ENCODE results near the gene TSPEAR.
"Not testable (repeated sequence)": the region's sequence is repeated elsewhere in the genome, so short reads cannot be mapped to it uniquely, and the experiment has no call there.

TSPEAR gene

DNA sequence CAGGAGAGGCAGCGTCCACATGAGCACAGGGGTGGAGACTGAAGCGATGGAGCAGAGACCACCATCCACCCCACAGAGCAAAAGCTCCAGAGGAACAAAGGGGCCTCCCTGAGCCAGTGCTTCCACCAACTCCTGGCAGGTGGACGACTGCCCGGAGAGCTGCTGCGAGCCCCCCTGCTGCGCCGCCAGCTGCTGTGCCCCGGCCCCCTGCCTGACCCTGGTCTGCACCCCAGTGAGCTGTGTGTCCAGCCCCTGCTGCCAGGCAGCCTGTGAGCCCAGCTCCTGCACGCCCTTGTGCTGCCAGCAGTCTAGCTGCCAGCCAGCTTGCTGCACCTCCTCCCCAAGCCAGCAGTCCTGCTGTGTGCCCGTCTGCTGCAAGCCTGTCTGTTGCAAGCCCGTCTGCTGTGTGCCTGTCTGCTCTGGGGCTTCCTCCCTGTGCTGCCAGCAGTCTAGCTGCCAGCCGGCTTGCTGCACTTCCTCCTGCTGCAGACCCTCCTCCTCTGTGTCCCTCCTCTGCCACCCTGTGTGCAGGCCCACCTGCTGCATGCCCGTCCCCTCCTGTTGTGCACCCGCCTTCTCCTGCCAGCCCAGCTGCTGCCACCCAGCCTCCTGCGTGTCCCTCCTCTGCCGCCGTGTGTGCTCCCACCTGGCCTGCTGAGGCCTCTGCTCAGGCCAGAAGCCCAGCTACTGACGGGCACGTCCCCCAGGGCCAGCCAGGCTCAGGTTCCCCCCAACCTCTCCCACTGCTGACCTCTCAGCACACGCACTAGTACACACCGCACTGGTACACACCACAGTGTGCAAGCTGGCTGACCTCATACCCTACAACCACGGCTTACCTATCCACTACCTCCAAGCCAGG, 9.0 kb downstream of the TSPEAR start:
- no peaks in the 10 kb centered on the region for H3K36me3 ChIP-seq (ENCODE audit: control insufficient read depth in 2 of 2, insufficient read depth in 2 of 2, low read length in 2 of 2)
- no peak overlapping the region for H3K27ac ChIP-seq (ENCODE audit: low read length)
- H3K4me3 ChIP-seq (ENCODE audit: low read length in 2 of 2): no peak overlapping the region
- peaks cover 48 to 50% of the 10 kb centered on the region in 2 donors for H3K27me3 ChIP-seq (ENCODE audit: control insufficient read depth in 1 of 2, insufficient read depth in 2 of 2, low read length in 2 of 2)
- no peaks in the 10 kb centered on the region for H3K4me1 ChIP-seq (ENCODE audit: control insufficient read depth, insufficient read depth, low read length)
- no peaks in the 10 kb centered on the region for H3K9me3 ChIP-seq (ENCODE audit: control insufficient read depth in 2 of 2, low read length in 2 of 2)
- no peak overlapping the region for H3K9ac ChIP-seq (ENCODE audit: low read length in 2 of 2)

DNA sequence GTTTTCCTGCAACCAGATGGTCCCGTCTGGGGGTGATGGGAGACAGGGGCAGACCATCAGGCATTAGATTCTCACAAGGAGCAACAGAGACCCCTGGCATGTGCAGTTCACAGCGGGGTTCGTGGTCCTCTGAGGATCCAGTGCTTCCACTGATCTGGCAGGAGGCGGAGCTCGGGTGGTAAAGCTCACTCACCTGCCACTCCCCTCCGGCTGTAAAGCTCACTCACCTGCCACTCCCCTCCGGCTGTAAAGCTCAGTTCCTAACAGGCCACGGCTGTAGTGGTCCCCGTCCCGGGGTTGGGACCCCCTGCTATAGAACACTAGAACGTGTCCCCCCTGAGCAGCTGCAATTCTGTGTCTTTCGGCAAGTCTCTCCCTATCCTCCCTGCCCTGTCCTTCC, 9.8 kb downstream of the TSPEAR start:
- H3K4me1 ChIP-seq (ENCODE audit: control insufficient read depth, insufficient read depth, low read length): no peaks in the 10 kb centered on the region
- no peak overlapping the region for H3K9ac ChIP-seq (ENCODE audit: low read length in 2 of 2)
- H3K27me3 ChIP-seq (ENCODE audit: control insufficient read depth in 1 of 2, insufficient read depth in 2 of 2, low read length in 2 of 2): peaks cover 40 to 50% of the 10 kb centered on the region in 2 donors
- no peak overlapping the region for H3K27ac ChIP-seq (ENCODE audit: low read length)
- no peak overlapping the region for H3K4me3 ChIP-seq (ENCODE audit: low read length in 2 of 2)
- no peaks in the 10 kb centered on the region for H3K36me3 ChIP-seq (ENCODE audit: control insufficient read depth in 2 of 2, insufficient read depth in 2 of 2, low read length in 2 of 2)
- H3K9me3 ChIP-seq (ENCODE audit: control insufficient read depth in 2 of 2, low read length in 2 of 2): no peaks in the 10 kb centered on the region

GRCh38 chr21:44701023-44701400, 10.4 kb downstream of the TSPEAR start:
- no peak overlapping the region for H3K9ac ChIP-seq (ENCODE audit: low read length in 2 of 2)
- H3K4me1 ChIP-seq (ENCODE audit: control insufficient read depth, insufficient read depth, low read length): no peaks in the 10 kb centered on the region
- peaks cover 35 to 49% of the 10 kb centered on the region in 2 donors for H3K27me3 ChIP-seq (ENCODE audit: control insufficient read depth in 1 of 2, insufficient read depth in 2 of 2, low read length in 2 of 2)
- no peak overlapping the region for H3K27ac ChIP-seq (ENCODE audit: low read length)
- H3K36me3 ChIP-seq (ENCODE audit: control insufficient read depth in 2 of 2, insufficient read depth in 2 of 2, low read length in 2 of 2): no peaks in the 10 kb centered on the region
- no peak overlapping the region for H3K4me3 ChIP-seq (ENCODE audit: low read length in 2 of 2)
- no peaks in the 10 kb centered on the region for H3K9me3 ChIP-seq (ENCODE audit: control insufficient read depth in 2 of 2, low read length in 2 of 2)

DNA sequence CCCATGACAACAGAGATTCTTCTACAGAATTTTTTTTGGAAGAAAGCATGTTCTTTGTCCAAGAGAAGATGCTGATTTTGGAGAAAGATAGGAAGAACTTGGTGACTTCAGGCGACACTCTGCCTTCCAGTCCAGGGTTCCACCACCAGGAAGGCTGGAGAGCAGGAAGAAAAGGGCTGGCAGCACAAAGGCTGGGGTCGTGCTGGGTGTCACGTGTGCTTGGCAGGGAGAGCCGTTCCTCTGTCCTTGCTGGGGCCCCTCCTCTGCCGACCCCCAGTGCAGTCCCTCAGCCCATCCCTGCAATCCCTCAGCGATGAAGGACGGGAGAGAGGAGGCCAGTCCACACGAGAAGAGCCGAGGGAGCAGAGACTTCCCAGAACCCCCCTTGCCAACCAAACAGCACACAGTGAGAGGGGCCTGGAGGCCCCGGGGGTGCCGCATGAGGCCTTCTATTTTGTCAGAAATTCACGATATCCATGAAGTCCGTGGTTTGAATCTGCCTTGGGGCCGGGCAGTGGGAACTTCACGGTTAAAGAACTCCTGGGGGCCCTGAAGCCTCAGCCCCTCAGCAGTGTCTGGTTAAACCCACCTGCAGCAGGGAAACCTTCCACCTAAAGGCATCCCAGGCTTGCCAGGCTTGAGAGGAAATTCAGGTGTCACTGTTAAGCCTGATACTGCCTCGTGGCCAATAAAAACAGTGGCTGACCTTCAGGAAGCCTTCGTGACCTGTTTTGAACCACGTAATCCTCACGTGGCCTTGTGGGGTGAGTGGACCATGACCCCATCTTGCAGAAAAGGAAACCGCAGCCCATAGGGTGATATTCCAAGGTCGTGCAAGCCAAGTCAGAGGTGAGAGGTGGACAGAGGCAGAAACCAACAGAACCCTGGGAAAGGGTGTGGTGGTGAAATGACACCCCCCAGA, 11.0 kb downstream of the TSPEAR start:
- H3K9me3 ChIP-seq (ENCODE audit: control insufficient read depth in 2 of 2, low read length in 2 of 2): no peaks in the 10 kb centered on the region
- no peak overlapping the region for H3K4me3 ChIP-seq (ENCODE audit: low read length in 2 of 2)
- no peak overlapping the region for H3K27ac ChIP-seq (ENCODE audit: low read length)
- H3K9ac ChIP-seq (ENCODE audit: low read length in 2 of 2): no peak overlapping the region
- H3K27me3 ChIP-seq (ENCODE audit: control insufficient read depth in 1 of 2, insufficient read depth in 2 of 2, low read length in 2 of 2): peaks cover 41 to 51% of the 10 kb centered on the region in 2 donors
- H3K4me1 ChIP-seq (ENCODE audit: control insufficient read depth, insufficient read depth, low read length): no peaks in the 10 kb centered on the region
- H3K36me3 ChIP-seq (ENCODE audit: control insufficient read depth in 2 of 2, insufficient read depth in 2 of 2, low read length in 2 of 2): no peaks in the 10 kb centered on the region

GRCh38 chr21:44699502-44700001, 11.8 kb downstream of the TSPEAR start:
- no peak overlapping the region for H3K9ac ChIP-seq (ENCODE audit: low read length in 2 of 2)
- peaks cover 40 to 50% of the 10 kb centered on the region in 2 donors for H3K27me3 ChIP-seq (ENCODE audit: control insufficient read depth in 1 of 2, insufficient read depth in 2 of 2, low read length in 2 of 2)
- H3K4me1 ChIP-seq (ENCODE audit: control insufficient read depth, insufficient read depth, low read length): no peaks in the 10 kb centered on the region
- no peak overlapping the region for H3K27ac ChIP-seq (ENCODE audit: low read length)
- H3K9me3 ChIP-seq (ENCODE audit: control insufficient read depth in 2 of 2, low read length in 2 of 2): no peaks in the 10 kb centered on the region
- no peaks in the 10 kb centered on the region for H3K36me3 ChIP-seq (ENCODE audit: control insufficient read depth in 2 of 2, insufficient read depth in 2 of 2, low read length in 2 of 2)
- H3K4me3 ChIP-seq (ENCODE audit: low read length in 2 of 2): no peak overlapping the region

DNA sequence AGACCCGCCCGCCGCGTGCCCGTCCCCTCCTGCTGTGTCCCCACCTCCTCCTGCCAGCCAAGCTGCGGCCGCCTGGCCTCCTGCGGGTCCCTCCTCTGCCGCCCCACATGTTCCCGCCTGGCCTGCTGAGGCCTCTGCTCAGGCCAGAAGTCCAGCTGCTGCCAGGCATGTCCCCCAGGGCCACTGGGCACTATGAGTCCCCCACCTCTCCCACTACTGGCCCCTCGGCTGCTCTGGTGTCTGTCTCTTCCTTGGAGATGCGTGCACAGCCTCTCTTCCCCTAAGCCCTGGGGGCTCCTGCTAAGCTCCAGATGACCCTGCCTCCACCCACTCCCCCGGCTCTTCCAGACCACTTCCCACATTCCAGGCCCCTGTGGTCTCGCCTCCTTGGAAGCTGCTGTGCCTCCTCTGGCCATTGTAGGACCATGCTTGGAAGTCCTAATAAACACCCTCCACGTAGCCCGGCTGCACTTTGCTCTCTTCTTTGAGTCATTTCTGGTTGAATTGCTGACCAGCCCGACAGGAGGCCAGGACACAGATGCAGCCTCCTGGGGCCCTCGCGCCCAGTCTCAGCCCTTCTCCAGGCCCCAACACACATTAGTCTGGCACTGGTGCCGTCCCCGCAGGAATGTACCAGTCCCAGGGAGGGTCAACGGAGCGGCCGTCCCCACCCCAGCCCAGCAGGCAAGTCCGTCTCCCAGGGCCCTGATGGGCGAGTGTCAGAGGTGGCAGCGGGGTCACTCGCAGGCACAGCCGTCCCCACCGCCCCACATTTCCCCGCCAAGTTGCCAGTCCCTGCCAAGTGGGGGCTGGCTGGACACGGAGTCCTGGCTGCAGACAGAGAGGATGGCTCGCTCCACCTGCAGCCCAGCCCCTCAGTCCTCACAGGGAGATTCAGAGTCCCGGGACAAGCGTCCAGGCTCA, 13.3 kb downstream of the TSPEAR start:
- Histone ChIP-seq H3K36me3 (ENCODE audit: control insufficient read depth in 2 of 2, insufficient read depth in 2 of 2, low read length in 2 of 2) (no peaks in the 10 kb centered on the region), H3K27ac (ENCODE audit: low read length) (no peak overlapping the region), H3K27me3 (ENCODE audit: control insufficient read depth in 1 of 2, insufficient read depth in 2 of 2, low read length in 2 of 2) (peaks cover 29 to 41% of the 10 kb centered on the region in 2 donors), H3K9me3 (ENCODE audit: control insufficient read depth in 2 of 2, low read length in 2 of 2) (peaks cover 0 to 3% of the 10 kb centered on the region in 2 donors), H3K4me3 (ENCODE audit: low read length in 2 of 2) (no peak overlapping the region), H3K4me1 (ENCODE audit: control insufficient read depth, insufficient read depth, low read length) (no peaks in the 10 kb centered on the region), H3K9ac (ENCODE audit: low read length in 2 of 2) (no peak overlapping the region)

DNA sequence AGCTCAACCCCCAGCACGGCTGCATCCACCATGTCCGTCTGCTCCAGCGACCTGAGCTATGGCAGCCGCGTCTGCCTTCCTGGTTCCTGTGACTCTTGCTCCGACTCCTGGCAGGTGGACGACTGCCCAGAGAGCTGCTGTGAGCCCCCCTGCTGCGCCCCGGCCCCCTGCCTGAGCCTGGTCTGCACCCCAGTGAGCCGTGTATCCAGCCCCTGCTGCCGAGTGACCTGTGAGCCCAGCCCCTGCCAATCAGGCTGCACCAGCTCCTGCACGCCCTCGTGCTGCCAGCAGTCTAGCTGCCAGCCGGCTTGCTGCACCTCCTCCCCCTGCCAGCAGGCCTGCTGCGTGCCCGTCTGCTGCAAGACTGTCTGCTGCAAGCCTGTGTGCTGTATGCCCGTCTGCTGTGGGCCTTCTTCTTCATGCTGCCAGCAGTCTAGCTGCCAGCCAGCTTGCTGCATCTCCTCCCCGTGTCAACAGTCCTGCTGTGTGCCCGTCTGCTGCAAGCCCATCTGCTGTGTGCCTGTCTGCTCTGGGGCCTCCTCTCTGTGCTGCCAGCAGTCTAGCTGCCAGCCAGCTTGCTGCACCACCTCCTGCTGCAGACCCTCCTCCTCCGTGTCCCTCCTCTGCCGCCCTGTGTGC, 14.1 kb downstream of the TSPEAR start, which contains the start of gene KRTAP10-12:
KRTAP10-12 (plus strand) TSS at position 1 of the 639 bp plus-strand sequence; CDS start at position 31, 30 bp downstream.
- not testable (repeated sequence) for H3K27ac ChIP-seq (ENCODE audit: low read length); H3K4me3 ChIP-seq (ENCODE audit: low read length in 2 of 2); H3K9ac ChIP-seq (ENCODE audit: low read length in 2 of 2); H3K36me3 ChIP-seq (ENCODE audit: control insufficient read depth in 2 of 2, insufficient read depth in 2 of 2, low read length in 2 of 2); H3K9me3 ChIP-seq (ENCODE audit: control insufficient read depth in 2 of 2, low read length in 2 of 2); H3K4me1 ChIP-seq (ENCODE audit: control insufficient read depth, insufficient read depth, low read length)
- H3K27me3 ChIP-seq (ENCODE audit: control insufficient read depth in 1 of 2, insufficient read depth in 2 of 2, low read length in 2 of 2): peaks cover 28 to 36% of the 10 kb centered on the region in 2 donors

DNA sequence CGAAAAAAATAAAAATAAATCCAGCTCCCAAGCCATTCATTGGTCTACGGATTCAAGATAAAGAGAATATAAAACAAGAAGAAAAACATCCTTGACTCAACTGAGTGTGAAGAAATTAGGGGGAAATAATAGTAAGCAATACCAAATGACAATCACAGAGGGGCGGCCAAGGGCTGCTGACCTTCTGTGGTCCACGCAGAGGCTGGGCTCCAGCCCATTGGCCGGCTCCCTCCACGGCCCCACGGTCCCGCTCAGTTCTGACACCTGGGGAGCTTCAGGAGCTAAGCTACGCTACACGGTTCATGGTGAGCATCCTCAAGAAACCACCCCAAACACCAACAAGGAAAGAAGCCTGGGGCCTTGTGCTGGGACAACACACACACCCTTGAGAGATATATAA, 14.8 kb downstream of the TSPEAR start:
- no peak overlapping the region for H3K9ac ChIP-seq (ENCODE audit: low read length in 2 of 2)
- no peaks in the 10 kb centered on the region for H3K36me3 ChIP-seq (ENCODE audit: control insufficient read depth in 2 of 2, insufficient read depth in 2 of 2, low read length in 2 of 2)
- no peak overlapping the region for H3K27ac ChIP-seq (ENCODE audit: low read length)
- H3K9me3 ChIP-seq (ENCODE audit: control insufficient read depth in 2 of 2, low read length in 2 of 2): peaks cover 3 to 4% of the 10 kb centered on the region in 2 donors
- no peaks in the 10 kb centered on the region for H3K4me1 ChIP-seq (ENCODE audit: control insufficient read depth, insufficient read depth, low read length)
- H3K4me3 ChIP-seq (ENCODE audit: low read length in 2 of 2): no peak overlapping the region
- peaks cover 28 to 31% of the 10 kb centered on the region in 2 donors for H3K27me3 ChIP-seq (ENCODE audit: control insufficient read depth in 1 of 2, insufficient read depth in 2 of 2, low read length in 2 of 2)

GRCh38 chr21:44695641-44696040, 15.7 kb downstream of the TSPEAR start:
- Histone ChIP-seq H3K9ac (ENCODE audit: low read length in 2 of 2) (no peak overlapping the region), H3K27ac (ENCODE audit: low read length) (no peak overlapping the region), H3K4me3 (ENCODE audit: low read length in 2 of 2) (no peak overlapping the region), H3K9me3 (ENCODE audit: control insufficient read depth in 2 of 2, low read length in 2 of 2) (peaks cover 3 to 4% of the 10 kb centered on the region in 2 donors), H3K27me3 (ENCODE audit: control insufficient read depth in 1 of 2, insufficient read depth in 2 of 2, low read length in 2 of 2) (peaks cover 24% of the 10 kb centered on the region in 2 donors), H3K36me3 (ENCODE audit: control insufficient read depth in 2 of 2, insufficient read depth in 2 of 2, low read length in 2 of 2) (no peaks in the 10 kb centered on the region), H3K4me1 (ENCODE audit: control insufficient read depth, insufficient read depth, low read length) (no peaks in the 10 kb centered on the region)

Data from stomach smooth muscle (tissue), 2 donors.